ENCODE measurements around the gene ITGA2.

The ITGA2 gene

DNA sequence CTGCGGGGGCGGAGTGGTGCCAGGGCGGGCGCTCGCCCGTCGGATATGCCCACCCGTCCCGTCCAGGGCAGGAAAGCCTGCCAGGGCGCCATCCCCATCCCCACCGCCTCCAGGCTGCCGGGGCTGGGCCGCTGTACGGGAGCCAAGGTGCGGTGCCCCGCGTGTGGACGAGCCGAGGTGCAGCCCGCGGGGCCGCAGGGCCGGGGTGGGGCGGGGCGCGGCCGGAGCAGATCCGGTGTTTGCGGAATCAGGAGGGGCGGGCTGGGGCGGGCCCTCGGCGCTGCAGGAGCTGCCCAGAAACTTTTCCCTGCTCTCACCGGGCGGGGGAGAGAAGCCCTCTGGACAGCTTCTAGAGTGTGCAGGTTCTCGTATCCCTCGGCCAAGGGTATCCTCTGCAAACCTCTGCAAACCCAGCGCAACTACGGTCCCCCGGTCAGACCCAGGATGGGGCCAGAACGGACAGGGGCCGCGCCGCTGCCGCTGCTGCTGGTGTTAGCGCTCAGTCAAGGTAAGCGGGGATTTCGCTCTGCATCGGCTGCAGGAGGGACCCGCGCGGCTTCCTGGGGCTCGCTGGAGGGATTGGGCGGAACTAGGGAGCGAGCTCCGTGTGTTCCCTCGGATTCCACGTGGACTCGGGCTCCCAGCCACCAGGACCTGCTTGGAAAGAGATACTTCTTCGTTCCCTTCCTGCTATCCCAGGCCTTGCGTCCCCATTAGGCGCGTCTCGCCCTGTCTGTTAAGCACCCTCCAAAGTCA is at the start of gene ITGA2:
TSS of gene ITGA2 (plus strand) at position 328 of the 756 bp plus-strand sequence. CDS start at position 445, 117 bp downstream.
- no peaks in the 10 kb centered on the region for H3K9me3 ChIP-seq (ENCODE audit: control insufficient read depth in 2 of 2, low read length in 2 of 2)
- H3K36me3 ChIP-seq (ENCODE audit: control insufficient read depth in 2 of 2, insufficient read depth in 2 of 2, low read length in 2 of 2) = no peaks in the 10 kb centered on the region
- H3K9ac ChIP-seq (ENCODE audit: low read length in 2 of 2) = peak within 1 kb of the TSS; percentile 37 to 63
- peaks cover 11% of the 10 kb centered on the region for H3K4me1 ChIP-seq (ENCODE audit: control insufficient read depth, insufficient read depth, low read length)
- no peaks in the 10 kb centered on the region for H3K27me3 ChIP-seq (ENCODE audit: control insufficient read depth in 1 of 2, insufficient read depth in 2 of 2, low read length in 2 of 2)
- peak within 1 kb of the TSS; percentile 84 to 85 for H3K4me3 ChIP-seq (ENCODE audit: low read length in 2 of 2)
- no peak within 1 kb of the TSS for H3K27ac ChIP-seq (ENCODE audit: low read length)

DNA sequence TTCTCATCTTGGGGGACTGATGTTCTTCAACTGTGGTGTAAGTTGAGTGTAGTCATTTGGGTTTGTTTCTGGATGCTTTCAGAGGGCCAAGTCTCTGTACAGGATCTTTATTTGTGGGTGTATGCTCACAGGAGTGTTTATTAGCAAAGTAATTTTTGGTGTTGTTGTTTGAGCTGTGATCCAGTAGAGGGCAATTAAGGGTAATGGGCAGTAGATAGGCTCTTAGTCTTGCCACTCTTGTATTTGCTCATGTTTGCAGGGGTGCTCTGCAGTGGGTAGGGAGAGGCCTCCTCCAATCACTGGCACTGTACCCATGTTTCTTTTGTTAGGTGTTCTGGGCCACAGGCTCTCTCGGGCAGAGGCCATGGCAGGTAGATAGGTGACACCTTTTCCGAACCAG is 45.9 kb upstream of the ITGA2 start:
- H3K27ac ChIP-seq (ENCODE audit: low read length) = peak overlapping the region; percentile 53
- peaks cover 9 to 15% of the 10 kb centered on the region in 2 donors for H3K36me3 ChIP-seq (ENCODE audit: control insufficient read depth in 2 of 2, insufficient read depth in 2 of 2, low read length in 2 of 2)

DNA sequence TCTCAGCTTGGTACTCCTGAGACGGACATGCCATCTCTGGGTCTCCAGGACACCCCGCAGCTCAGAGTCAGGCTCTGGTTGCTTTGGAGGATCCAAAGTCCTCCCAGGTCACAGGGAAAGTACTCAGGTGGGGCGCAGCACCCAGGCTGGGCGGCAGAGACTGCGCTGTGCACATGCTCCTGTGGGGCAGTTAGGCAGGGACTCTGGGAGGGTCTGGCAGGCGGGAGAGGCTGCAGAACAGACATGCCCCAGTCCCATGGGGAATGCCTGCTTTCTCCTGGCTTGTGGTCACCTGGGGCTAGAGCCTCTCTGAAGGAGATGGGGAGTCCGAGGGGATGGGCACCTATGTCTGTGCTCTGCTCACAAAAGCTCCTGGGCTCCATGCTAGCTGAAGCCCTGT is 45.3 kb upstream of the ITGA2 start:
- peak overlapping the region; percentile 53 for H3K27ac ChIP-seq (ENCODE audit: low read length)
- H3K27me3 ChIP-seq (ENCODE audit: control insufficient read depth in 1 of 2, insufficient read depth in 2 of 2, low read length in 2 of 2) = no peaks in the 10 kb centered on the region
- peaks cover 9 to 15% of the 10 kb centered on the region in 2 donors for H3K36me3 ChIP-seq (ENCODE audit: control insufficient read depth in 2 of 2, insufficient read depth in 2 of 2, low read length in 2 of 2)

More for the DNA sequence above, 45.9 kb upstream of the ITGA2 start:
- Histone ChIP-seq H3K9ac (ENCODE audit: low read length in 2 of 2) (no peak overlapping the region), H3K4me3 (ENCODE audit: low read length in 2 of 2) (no peak overlapping the region), H3K4me1 (ENCODE audit: control insufficient read depth, insufficient read depth, low read length) (peaks cover 21% of the 10 kb centered on the region), H3K9me3 (ENCODE audit: control insufficient read depth in 2 of 2, low read length in 2 of 2) (no peaks in the 10 kb centered on the region), H3K27me3 (ENCODE audit: control insufficient read depth in 1 of 2, insufficient read depth in 2 of 2, low read length in 2 of 2) (no peaks in the 10 kb centered on the region)

DNA sequence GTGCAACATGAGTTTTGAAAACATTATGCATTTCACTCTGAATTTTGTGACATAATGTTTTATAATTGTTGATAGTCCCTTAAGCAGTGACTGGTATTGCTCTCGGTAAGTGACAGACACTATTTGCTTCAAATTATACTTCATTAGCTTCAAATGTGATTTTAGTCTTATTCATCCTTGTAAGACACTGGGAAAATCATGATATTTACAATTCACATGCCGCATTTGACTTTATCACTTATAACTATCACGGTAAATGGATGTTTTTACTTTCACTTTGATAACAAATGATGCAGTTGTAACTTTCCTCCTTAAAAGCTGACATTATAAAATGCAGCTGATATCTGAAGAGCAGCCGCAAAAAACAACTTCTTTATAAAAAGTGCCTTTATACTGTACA is 44.1 kb upstream of the ITGA2 start:
- Histone ChIP-seq H3K4me3 (ENCODE audit: low read length in 2 of 2) (peak overlapping the region; percentile 15 to 41), H3K9ac (ENCODE audit: low read length in 2 of 2) (peak overlapping the region in 1 of 2 donors; percentile 39), H3K9me3 (ENCODE audit: control insufficient read depth in 2 of 2, low read length in 2 of 2) (no peaks in the 10 kb centered on the region), H3K27me3 (ENCODE audit: control insufficient read depth in 1 of 2, insufficient read depth in 2 of 2, low read length in 2 of 2) (no peaks in the 10 kb centered on the region), H3K4me1 (ENCODE audit: control insufficient read depth, insufficient read depth, low read length) (peaks cover 26% of the 10 kb centered on the region), H3K27ac (ENCODE audit: low read length) (peak overlapping the region; percentile 2), H3K36me3 (ENCODE audit: control insufficient read depth in 2 of 2, insufficient read depth in 2 of 2, low read length in 2 of 2) (peaks cover 13 to 21% of the 10 kb centered on the region in 2 donors)

More for the DNA sequence above, 45.3 kb upstream of the ITGA2 start:
- H3K4me3 ChIP-seq (ENCODE audit: low read length in 2 of 2) = no peak overlapping the region
- no peaks in the 10 kb centered on the region for H3K9me3 ChIP-seq (ENCODE audit: control insufficient read depth in 2 of 2, low read length in 2 of 2)
- H3K4me1 ChIP-seq (ENCODE audit: control insufficient read depth, insufficient read depth, low read length) = peaks cover 26% of the 10 kb centered on the region
- no peak overlapping the region for H3K9ac ChIP-seq (ENCODE audit: low read length in 2 of 2)

DNA sequence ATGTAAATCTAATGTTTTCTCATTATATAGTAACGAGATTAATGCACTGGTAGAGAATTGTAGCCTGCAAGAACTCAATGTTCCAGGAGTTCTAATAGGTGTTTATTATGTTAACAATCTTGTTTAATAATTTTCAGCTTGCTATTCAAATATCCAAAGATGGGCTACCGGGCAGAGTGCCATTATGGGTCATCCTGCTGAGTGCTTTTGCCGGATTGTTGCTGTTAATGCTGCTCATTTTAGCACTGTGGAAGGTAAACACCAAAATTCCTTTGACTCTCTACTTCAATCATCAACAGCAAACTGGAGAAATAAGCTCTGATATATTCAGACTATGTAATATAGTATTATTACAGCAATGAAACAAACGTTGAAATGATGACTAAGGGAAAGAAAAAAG is 41.9 kb upstream of the ITGA2 start:
- H3K36me3 ChIP-seq (ENCODE audit: control insufficient read depth in 2 of 2, insufficient read depth in 2 of 2, low read length in 2 of 2) = peaks cover 9 to 12% of the 10 kb centered on the region in 2 donors
- H3K27me3 ChIP-seq (ENCODE audit: control insufficient read depth in 1 of 2, insufficient read depth in 2 of 2, low read length in 2 of 2) = no peaks in the 10 kb centered on the region

DNA sequence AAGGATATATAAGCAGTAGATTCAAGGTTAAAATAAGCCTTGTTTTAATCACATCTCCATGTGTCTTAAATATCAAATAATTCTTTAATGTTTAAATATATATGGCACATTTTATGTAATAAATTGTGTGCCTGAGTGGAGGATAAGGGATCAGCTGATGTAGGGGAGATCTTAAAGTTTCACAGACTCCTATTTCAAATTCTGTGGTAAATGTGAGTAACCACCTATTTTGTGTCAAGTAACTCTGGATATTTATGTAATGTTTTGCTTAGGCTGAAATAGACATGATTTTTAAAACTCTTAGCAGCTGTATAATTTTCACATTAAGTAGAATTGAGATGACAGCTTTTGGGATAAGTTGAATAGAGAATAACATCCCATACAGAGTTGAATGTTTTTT is 41.3 kb upstream of the ITGA2 start:
- Histone ChIP-seq H3K9me3 (ENCODE audit: control insufficient read depth in 2 of 2, low read length in 2 of 2) (no peaks in the 10 kb centered on the region), H3K27ac (ENCODE audit: low read length) (no peak overlapping the region), H3K4me3 (ENCODE audit: low read length in 2 of 2) (no peak overlapping the region), H3K4me1 (ENCODE audit: control insufficient read depth, insufficient read depth, low read length) (peaks cover 26% of the 10 kb centered on the region), H3K36me3 (ENCODE audit: control insufficient read depth in 2 of 2, insufficient read depth in 2 of 2, low read length in 2 of 2) (peaks cover 11 to 16% of the 10 kb centered on the region in 2 donors), H3K27me3 (ENCODE audit: control insufficient read depth in 1 of 2, insufficient read depth in 2 of 2, low read length in 2 of 2) (no peaks in the 10 kb centered on the region), H3K9ac (ENCODE audit: low read length in 2 of 2) (peak overlapping the region in 1 of 2 donors; percentile 4)

More for the DNA sequence above, 41.9 kb upstream of the ITGA2 start:
- Histone ChIP-seq H3K27ac (ENCODE audit: low read length) (peak overlapping the region; percentile 61), H3K4me1 (ENCODE audit: control insufficient read depth, insufficient read depth, low read length) (peaks cover 26% of the 10 kb centered on the region), H3K4me3 (ENCODE audit: low read length in 2 of 2) (no peak overlapping the region), H3K9me3 (ENCODE audit: control insufficient read depth in 2 of 2, low read length in 2 of 2) (no peaks in the 10 kb centered on the region), H3K9ac (ENCODE audit: low read length in 2 of 2) (no peak overlapping the region)

DNA sequence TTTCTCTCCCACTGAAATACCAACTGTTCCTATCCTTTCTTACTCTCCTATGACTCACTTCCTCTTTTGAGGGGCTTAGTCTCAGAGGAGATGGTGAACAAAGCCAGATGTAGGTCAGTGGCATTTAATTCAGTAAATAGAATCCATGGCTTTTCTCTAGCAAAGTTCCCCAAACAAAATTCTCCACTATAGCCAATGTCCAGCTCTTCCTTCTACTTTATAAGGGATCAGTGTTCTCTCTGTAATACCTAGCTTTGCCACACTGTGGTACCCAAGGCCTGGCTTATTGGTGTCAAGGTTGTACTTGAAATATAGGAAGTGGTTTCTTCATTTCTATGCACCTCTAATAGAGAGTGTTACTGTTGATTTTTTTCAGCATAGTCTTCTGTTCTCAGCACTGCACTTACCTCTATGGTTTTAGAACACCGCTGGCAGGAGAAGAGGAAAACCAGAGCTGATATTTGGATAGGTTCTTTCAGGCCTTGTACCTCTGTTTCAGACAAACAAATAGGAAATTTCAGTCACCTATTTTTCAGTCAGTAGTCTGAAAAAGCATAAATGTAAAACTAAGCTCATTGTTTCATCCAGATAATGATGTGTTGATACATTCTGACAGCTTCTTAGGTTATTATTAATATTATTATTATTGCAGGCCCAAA is 40.6 kb upstream of the ITGA2 start:
- Histone ChIP-seq H3K9me3 (ENCODE audit: control insufficient read depth in 2 of 2, low read length in 2 of 2) (no peaks in the 10 kb centered on the region), H3K36me3 (ENCODE audit: control insufficient read depth in 2 of 2, insufficient read depth in 2 of 2, low read length in 2 of 2) (peaks cover 15 to 18% of the 10 kb centered on the region in 2 donors), H3K4me1 (ENCODE audit: control insufficient read depth, insufficient read depth, low read length) (peaks cover 23% of the 10 kb centered on the region), H3K4me3 (ENCODE audit: low read length in 2 of 2) (no peak overlapping the region), H3K27ac (ENCODE audit: low read length) (peak overlapping the region; percentile 2), H3K9ac (ENCODE audit: low read length in 2 of 2) (peak overlapping the region in 1 of 2 donors; percentile 36), H3K27me3 (ENCODE audit: control insufficient read depth in 1 of 2, insufficient read depth in 2 of 2, low read length in 2 of 2) (no peaks in the 10 kb centered on the region)

DNA sequence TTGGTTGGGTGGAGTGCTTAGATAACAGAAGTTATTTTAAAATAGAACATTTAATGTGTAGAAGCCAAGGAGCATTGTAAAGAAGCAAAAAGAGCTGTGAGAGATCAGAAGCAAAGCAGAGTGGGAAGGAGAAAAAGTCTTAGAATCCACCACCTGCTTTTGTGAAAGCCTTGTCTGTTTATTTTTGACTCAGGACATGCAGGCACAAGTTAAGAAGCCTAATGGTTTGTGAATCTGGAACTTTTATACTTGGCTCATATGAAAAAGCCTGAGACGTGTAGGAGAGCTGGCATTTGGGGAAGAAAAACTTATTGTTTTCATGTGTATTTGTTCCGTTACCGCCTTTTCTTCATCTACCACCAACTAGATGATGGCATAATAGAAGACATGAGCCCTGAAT is 38.5 kb upstream of the ITGA2 start:
- H3K9ac ChIP-seq (ENCODE audit: low read length in 2 of 2) = peak overlapping the region in 1 of 2 donors; percentile 52
- H3K36me3 ChIP-seq (ENCODE audit: control insufficient read depth in 2 of 2, insufficient read depth in 2 of 2, low read length in 2 of 2) = peaks cover 21 to 35% of the 10 kb centered on the region in 2 donors
- H3K27ac ChIP-seq (ENCODE audit: low read length) = peak overlapping the region; percentile 2
- no peak overlapping the region for H3K4me3 ChIP-seq (ENCODE audit: low read length in 2 of 2)
- H3K9me3 ChIP-seq (ENCODE audit: control insufficient read depth in 2 of 2, low read length in 2 of 2) = no peaks in the 10 kb centered on the region
- H3K4me1 ChIP-seq (ENCODE audit: control insufficient read depth, insufficient read depth, low read length) = peaks cover 16% of the 10 kb centered on the region
- H3K27me3 ChIP-seq (ENCODE audit: control insufficient read depth in 1 of 2, insufficient read depth in 2 of 2, low read length in 2 of 2) = no peaks in the 10 kb centered on the region

DNA sequence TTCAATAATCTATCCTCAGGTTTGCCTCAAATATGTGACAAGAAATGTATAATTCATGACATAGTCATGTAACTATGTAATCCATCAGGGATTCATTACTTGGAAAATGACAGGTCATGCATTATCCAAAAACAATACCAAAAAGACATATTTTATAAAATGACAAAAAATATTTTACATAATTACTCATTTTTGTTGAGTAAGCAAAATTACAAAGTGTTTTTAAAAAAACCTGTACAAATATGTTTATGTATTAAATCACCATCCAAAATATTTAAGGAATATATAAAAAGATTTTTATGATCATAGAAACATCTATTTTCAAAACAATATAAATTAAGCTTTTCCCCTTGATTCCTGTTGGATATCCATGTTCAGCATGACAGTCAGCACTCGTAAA is 36.7 kb upstream of the ITGA2 start:
- Histone ChIP-seq H3K4me3 (ENCODE audit: low read length in 2 of 2) (no peak overlapping the region), H3K9me3 (ENCODE audit: control insufficient read depth in 2 of 2, low read length in 2 of 2) (no peaks in the 10 kb centered on the region), H3K27me3 (ENCODE audit: control insufficient read depth in 1 of 2, insufficient read depth in 2 of 2, low read length in 2 of 2) (no peaks in the 10 kb centered on the region), H3K4me1 (ENCODE audit: control insufficient read depth, insufficient read depth, low read length) (peaks cover 8% of the 10 kb centered on the region), H3K9ac (ENCODE audit: low read length in 2 of 2) (no peak overlapping the region), H3K27ac (ENCODE audit: low read length) (no peak overlapping the region), H3K36me3 (ENCODE audit: control insufficient read depth in 2 of 2, insufficient read depth in 2 of 2, low read length in 2 of 2) (peaks cover 29 to 43% of the 10 kb centered on the region in 2 donors)

DNA sequence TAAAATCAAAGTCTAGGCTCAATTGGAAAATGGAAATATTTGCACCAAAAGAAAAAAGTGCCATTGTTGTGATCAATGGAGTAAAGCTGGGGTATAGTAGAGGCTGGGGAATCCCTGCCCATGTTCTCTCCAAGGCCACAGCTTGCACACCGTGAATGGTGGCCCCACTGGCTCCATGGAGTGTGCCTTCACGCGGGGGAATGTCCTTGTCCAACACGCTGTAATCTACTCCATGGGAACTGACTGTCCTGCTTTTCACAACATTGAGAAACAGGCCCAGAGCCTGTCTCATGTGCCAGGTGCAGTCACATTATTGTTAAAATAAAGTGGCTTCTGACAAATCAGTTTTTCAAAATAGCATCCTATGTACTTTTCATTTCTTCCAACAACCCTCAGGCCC is 33.1 kb upstream of the ITGA2 start:
- no peak overlapping the region for H3K4me3 ChIP-seq (ENCODE audit: low read length in 2 of 2)
- H3K9me3 ChIP-seq (ENCODE audit: control insufficient read depth in 2 of 2, low read length in 2 of 2) = no peaks in the 10 kb centered on the region
- no peaks in the 10 kb centered on the region for H3K27me3 ChIP-seq (ENCODE audit: control insufficient read depth in 1 of 2, insufficient read depth in 2 of 2, low read length in 2 of 2)
- no peak overlapping the region for H3K9ac ChIP-seq (ENCODE audit: low read length in 2 of 2)
- H3K4me1 ChIP-seq (ENCODE audit: control insufficient read depth, insufficient read depth, low read length) = no peaks in the 10 kb centered on the region
- peaks cover 22 to 34% of the 10 kb centered on the region in 2 donors for H3K36me3 ChIP-seq (ENCODE audit: control insufficient read depth in 2 of 2, insufficient read depth in 2 of 2, low read length in 2 of 2)
- no peak overlapping the region for H3K27ac ChIP-seq (ENCODE audit: low read length)

All from stomach smooth muscle (tissue), 2 donors.